Loucy (cell line): ENCODE results near the gene ESCO1.

ENCODE experiments used
- H2AFZ ChIP-seq: fragments of 200-600 bp; sonication (generic); 2 replicates; pipeline ENCODE4 v1.6.0; 2016; ENCODE audit warnings: antibody characterized with exemption, mild to moderate bottlenecking, low read length, moderate library complexity
- H3F3A ChIP-seq: fragments of 200-600 bp; 2 replicates; pipeline ENCODE4 v1.6.0; 2016; ENCODE audit warnings: antibody characterized with exemption, low read depth, mild to moderate bottlenecking
- H3K27me3 ChIP-seq: fragments of 200-600 bp; sonication (generic); 2 replicates; pipeline ENCODE4 v1.6.1; 2014; ENCODE audit warnings: low read length, mild to moderate bottlenecking; ENCODE audit not compliant: insufficient read depth, poor library complexity, severe bottlenecking
- H3K36me3 ChIP-seq: fragments of 200-600 bp; sonication (generic); 2 replicates; pipeline ENCODE4 v1.6.1; 2016; ENCODE audit warnings: low read length; ENCODE audit not compliant: insufficient read depth
- H3K4me1 ChIP-seq: fragments of 200-600 bp; sonication (generic); 2 replicates; pipeline ENCODE4 v1.5.1; 2014; ENCODE audit warnings: low read length, mild to moderate bottlenecking; ENCODE audit not compliant: insufficient read depth, poor library complexity, severe bottlenecking
- H3K4me2 ChIP-seq: fragments of 200-600 bp; sonication (generic); 2 replicates; pipeline ENCODE4 v1.6.0; 2014; ENCODE audit warnings: antibody characterized with exemption, low read length, low read depth, mild to moderate bottlenecking; ENCODE audit not compliant: poor library complexity, severe bottlenecking
- H3K4me3 ChIP-seq: fragments of 200-600 bp; sonication (generic); 2 replicates; pipeline ENCODE4 v1.5.1; 2014; ENCODE audit warnings: low read length, mild to moderate bottlenecking, mixed read lengths; ENCODE audit not compliant: poor library complexity, severe bottlenecking
- H3K79me2 ChIP-seq: fragments of 200-600 bp; sonication (generic); 2 replicates; pipeline ENCODE4 v1.6.1; 2014; ENCODE audit warnings: low read length; ENCODE audit not compliant: insufficient read depth
- H3K9ac ChIP-seq: fragments of 200-600 bp; sonication (generic); 2 replicates; pipeline ENCODE4 v1.6.0; 2014; ENCODE audit warnings: mild to moderate bottlenecking, low read depth, low read length, moderate library complexity; ENCODE audit not compliant: poor library complexity, severe bottlenecking
- H3K9me2 ChIP-seq: fragments of 200-600 bp; sonication (generic); replicated peaks from 2 replicates; pipeline ENCODE4 v1.6.1; 2016; ENCODE audit warnings: low read depth, low read length, mixed read lengths
- H3K9me3 ChIP-seq: fragments of 200-600 bp; sonication (generic); 2 replicates; pipeline ENCODE4 v1.6.1; 2014; ENCODE audit warnings: mild to moderate bottlenecking, antibody characterized with exemption, low read length, low read depth; ENCODE audit not compliant: insufficient read depth
- H4K20me1 ChIP-seq: fragments of 200-600 bp; sonication (generic); 2 replicates; pipeline ENCODE4 v1.6.0; 2014; ENCODE audit warnings: antibody characterized with exemption, low read length, mild to moderate bottlenecking; ENCODE audit not compliant: insufficient read depth, poor library complexity, severe bottlenecking
- EZH2phosphoT487 ChIP-seq: fragments of 200-600 bp; IDR thresholded peaks from 2 replicates; pipeline ENCODE4 v1.6.1; 2018; ENCODE audit warnings: antibody characterized with exemption, mild to moderate bottlenecking, moderate library complexity, borderline replicate concordance
- TF ChIP-seq, protein P1 (sequence below): fragments of 200-600 bp; sonication (generic); conservative IDR thresholded peaks from 2 replicates; pipeline ENCODE4 v1.5.1; 2014; ENCODE audit warnings: mild to moderate bottlenecking, antibody characterized with exemption, low read length

The ESCO1 gene

DNA sequence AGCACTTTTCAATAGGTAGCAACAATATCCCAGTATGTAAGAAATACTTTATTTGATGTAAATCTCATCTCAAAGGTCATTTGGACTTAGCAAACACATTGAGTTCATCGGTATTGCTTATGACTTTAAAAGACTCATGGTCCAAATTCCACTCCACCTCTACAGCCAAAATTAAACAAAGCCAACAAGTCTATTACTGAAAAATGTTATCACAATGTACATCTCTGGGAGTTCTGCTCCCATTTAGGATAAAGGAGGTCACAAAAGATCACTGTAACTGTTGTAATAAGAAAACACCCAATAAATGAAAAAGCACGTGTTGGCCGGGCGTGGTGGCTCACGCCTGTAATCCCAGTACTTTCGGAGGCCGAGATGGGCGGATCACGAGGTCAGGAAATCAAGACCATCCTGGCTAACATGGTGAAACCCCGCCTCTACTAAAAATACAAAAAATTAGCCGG lies 50.0 kb downstream of the ESCO1 start:
- Histone ChIP-seq H3K9me2 (no peaks in the 10 kb centered on the region), H3K4me1 (no peaks in the 10 kb centered on the region), H3K36me3 (peaks cover 63% of the 10 kb centered on the region), H4K20me1 (peaks cover 3% of the 10 kb centered on the region), H3K4me2 (no peak overlapping the region), H3K27me3 (no peaks in the 10 kb centered on the region), H3F3A (no peaks in the 10 kb centered on the region), H3K9ac (no peak overlapping the region), H3K4me3 (no peak overlapping the region), H2AFZ (no peak overlapping the region), H3K9me3 (no peaks in the 10 kb centered on the region), H3K79me2 (peaks cover 7% of the 10 kb centered on the region; the same call in 1 of the 2 replicates)
- no peak for TF ChIP-seq EZH2phosphoT487
- TF ChIP-seq, protein P1, sequence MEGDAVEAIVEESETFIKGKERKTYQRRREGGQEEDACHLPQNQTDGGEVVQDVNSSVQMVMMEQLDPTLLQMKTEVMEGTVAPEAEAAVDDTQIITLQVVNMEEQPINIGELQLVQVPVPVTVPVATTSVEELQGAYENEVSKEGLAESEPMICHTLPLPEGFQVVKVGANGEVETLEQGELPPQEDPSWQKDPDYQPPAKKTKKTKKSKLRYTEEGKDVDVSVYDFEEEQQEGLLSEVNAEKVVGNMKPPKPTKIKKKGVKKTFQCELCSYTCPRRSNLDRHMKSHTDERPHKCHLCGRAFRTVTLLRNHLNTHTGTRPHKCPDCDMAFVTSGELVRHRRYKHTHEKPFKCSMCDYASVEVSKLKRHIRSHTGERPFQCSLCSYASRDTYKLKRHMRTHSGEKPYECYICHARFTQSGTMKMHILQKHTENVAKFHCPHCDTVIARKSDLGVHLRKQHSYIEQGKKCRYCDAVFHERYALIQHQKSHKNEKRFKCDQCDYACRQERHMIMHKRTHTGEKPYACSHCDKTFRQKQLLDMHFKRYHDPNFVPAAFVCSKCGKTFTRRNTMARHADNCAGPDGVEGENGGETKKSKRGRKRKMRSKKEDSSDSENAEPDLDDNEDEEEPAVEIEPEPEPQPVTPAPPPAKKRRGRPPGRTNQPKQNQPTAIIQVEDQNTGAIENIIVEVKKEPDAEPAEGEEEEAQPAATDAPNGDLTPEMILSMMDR, result no peak

DNA sequence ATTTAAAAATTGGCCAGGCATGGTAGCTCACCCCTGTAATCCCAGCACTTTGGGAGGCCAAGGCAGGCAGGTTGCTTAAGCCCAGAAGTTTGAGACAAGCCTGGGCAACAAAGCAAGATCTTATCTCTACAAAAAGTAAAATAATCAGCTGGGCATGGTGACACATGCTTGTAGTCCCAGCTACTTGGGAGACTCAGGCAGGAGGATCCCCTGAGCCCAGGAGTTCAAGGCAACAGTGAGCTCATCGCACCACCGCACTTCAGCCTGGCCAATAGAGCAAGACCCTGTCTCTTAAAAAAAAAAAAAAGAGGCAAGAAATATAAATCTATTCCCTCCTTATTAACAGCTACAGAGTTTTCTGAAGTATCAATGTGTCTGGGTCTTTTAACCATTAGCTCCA lies 51.9 kb downstream of the ESCO1 start:
- Histone ChIP-seq H3K27me3 (no peaks in the 10 kb centered on the region), H2AFZ (no peak overlapping the region), H3K9ac (no peak overlapping the region), H3K4me1 (no peaks in the 10 kb centered on the region), H3K36me3 (peaks cover 62% of the 10 kb centered on the region), H3K9me2 (no peaks in the 10 kb centered on the region), H3F3A (no peaks in the 10 kb centered on the region), H3K9me3 (no peaks in the 10 kb centered on the region), H3K4me3 (no peak overlapping the region), H4K20me1 (peaks cover 3% of the 10 kb centered on the region), H3K79me2 (peaks cover 4% of the 10 kb centered on the region; the same call in 1 of the 2 replicates), H3K4me2 (no peak overlapping the region)
- TF ChIP-seq, protein P1, result no peak
- TF ChIP-seq EZH2phosphoT487, result no peak

DNA sequence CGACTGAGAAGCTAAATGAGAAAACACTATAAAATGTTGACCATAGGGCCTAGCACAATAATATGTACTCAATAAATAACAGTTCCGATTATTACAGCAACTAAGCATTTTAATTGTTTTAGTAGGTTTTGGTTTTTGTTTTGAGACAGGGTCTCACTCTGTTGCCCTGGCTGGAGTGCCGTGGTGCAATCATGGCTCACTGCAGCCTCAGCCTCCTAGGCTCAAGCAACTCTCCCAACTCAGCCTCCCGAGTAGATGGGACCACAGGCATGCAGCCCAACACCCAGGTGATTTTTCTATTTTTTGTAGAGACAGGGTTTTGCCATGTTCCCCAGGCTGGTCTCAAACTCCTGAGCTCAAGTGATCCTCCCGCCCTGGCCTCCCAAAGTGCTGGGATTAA lies 54.1 kb downstream of the ESCO1 start:
- H3K27me3 ChIP-seq, result no peaks in the 10 kb centered on the region
- H3K36me3 ChIP-seq, result peaks cover 54% of the 10 kb centered on the region
- no peak overlapping the region for H3K4me3 ChIP-seq
- TF ChIP-seq, protein P1, result no peak
- no peak for TF ChIP-seq EZH2phosphoT487
- peaks cover 5% of the 10 kb centered on the region; the same call in 1 of the 2 replicates for H3K79me2 ChIP-seq
- no peak overlapping the region for H3K9ac ChIP-seq
- H3K9me3 ChIP-seq, result no peaks in the 10 kb centered on the region
- no peak overlapping the region for H2AFZ ChIP-seq
- H4K20me1 ChIP-seq, result peaks cover 1% of the 10 kb centered on the region
- no peaks in the 10 kb centered on the region for H3F3A ChIP-seq
- no peaks in the 10 kb centered on the region for H3K4me1 ChIP-seq
- no peak overlapping the region for H3K4me2 ChIP-seq
- H3K9me2 ChIP-seq, result no peaks in the 10 kb centered on the region
